NCI-H1048 (cell line): Measurements from ENCODE around the gene OXSR1.

Source experiments
- DNase-seq: peaks from one replicate; lab custom pipeline; 2025; lab: John Stamatoyannopoulos, UW

Gene OXSR1

DNA sequence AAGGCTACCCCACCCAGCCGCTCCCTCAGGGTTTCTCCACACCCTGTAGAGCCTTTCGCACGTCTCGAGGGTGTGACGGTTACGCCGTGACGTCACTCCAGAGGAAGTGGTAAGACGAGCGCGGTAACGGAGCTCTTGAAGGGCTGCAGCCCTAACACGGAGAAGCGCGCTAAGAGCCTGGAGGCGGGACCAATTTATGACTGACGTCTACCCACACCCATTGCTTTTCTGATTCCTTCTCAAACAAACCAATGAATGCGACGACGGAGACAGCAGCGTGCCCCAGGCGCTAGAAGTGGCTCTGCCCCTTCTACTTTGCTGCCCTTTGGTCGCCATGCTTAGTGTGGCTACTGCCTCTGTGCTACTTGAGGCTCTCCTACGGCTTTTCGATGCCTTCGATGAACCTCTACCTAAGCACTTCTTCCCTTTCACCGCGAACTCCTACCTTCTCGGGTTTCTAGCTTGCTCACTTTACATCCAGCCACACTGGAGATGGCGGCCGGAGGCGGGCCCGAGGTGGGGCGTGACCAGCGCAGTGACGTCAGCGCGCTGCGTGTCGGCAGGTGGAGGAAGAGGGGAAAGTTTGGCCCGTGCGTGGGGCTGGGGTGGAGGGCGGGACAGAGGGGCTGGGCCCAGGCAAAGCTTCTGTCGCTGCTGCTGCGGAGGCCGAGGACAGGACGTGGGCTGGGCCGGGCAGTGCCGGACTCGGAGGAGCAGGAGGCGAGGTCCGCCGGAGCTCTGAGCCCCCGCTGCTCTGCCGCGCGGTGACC, at the start of gene OXSR1:
OXSR1 (plus strand) TSS at position 586 of the 770 bp plus-strand sequence. CDS start 340 bp downstream, outside the sequence.
- peak; percentile 98 for DNase-seq

DNA sequence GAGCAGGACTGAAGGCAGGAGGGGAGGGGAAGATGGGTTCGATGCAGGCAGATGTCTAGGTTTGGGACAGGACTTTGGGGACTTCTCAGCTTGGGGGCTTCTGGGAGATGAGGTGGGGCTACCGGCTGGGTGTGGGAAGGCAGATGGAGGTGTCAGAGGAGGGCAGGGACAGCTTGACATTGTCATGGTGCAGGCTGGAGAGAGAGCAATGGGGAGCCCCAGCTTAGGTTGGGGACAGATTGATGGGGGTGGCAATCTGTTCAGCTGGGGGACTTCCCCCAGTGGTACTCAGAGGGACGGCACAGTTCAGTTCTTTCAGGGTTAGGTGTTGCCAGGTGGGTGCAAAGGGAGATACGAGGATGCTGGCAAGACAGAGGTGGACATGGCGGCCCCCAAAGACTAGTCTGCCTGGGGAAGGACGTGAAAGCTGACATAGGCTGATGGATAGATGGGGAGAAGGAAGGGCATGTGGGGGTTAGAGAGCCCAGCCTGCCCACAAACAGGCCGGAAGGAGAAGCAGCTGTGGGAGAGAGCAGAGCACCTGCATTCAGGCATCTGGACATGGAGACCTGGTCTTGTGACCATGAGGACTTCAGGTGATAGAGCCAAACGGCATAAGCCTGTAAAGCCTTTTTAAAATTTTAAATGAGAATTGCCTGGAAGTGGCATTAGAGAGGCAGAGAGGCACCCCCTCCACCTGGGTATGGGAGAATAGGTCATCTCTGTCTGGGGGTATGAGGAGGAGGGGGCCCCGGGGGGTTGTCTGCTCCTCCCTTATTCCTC, 49.5 kb upstream of the OXSR1 start:
- DNase-seq: no peak

DNA sequence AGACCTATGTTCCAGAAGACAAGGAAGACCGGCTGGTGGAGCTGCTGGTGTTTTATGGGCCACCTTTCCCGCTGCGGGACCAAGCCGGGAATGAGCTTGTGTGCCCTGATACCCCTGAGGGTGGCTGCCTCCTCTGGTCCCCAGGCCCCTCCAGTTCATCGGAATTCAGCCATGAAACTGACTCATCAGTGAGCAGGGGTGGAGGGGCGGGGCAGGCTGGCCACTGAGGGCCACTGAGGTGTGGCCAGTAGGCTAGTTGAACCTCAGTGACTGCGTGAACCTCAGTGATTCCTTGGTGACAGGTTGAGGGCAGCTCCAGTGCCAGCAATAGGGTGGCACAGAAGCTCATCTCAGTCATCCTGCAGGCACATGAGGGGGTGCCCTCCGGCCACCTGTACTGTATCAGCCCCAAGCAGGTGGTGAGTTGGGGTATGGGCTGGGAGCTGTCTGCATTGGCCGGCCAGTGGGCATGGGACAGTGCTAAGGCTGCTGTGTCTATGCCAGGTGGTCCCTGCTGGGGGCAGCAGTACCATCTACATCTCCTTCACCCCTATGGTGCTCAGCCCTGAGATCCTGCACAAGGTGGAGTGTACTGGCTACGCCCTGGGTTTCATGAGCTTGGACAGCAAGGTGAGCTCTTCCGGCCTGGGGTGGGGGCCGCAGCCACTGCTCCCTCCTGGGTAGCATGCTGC, 48.7 kb upstream of the OXSR1 start:
- DNase-seq: no peak

DNA sequence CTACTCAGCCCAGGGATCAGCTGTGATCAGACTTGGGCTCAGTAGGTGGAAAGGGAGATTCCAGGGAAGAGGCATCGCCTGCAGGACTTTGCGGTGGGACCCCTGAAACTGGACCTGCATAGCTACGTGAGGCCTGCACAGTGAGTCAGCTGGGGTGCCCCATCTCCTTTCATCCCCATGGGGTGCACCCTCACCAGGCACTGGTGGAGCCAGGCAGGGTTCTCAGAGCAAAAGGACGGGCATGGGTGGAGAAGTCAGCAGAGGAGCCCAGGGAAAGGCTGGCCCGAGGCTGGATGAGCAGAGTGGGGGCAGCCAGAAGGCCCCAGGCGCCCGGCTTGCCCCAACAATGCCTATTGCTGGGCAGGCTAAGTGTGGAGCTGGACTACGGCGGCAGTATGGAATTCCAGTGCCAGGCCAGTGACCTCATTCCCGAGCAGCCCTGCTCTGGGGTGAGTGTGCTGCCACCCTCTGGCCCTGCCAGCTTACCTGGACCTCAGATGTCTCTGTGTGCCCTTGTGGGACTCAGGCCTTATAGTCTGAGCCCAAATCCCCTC, 48.1 kb upstream of the OXSR1 start:
- no peak for DNase-seq

DNA sequence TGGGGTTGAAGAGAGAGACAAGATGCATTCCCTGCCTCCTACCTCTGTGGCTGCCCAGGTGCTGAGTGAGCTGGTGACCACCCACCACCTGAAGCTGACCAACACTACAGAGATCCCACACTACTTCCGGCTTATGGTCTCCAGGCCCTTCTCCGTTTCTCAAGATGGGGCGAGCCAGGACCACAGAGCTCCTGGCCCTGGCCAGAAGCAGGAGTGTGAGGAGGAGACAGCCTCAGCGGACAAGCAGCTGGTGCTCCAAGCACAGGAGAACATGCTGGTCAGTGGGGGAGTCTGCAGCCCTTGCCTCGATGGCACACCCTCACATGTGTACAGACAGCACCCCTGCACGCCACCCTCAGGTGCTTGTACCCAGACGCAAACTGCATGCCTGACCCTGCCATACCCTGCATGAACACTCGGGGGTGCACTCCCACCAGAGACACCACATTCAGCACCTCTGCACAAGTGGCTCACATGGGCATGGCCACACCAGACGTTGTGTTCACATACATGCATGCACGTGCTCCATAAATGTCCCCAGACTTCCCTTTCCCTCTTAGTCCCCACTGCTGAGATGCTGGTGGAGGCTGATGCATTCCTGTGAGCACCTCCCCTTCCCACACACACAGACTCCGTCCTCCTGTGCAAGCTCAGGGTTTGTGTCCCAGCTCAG, 47.5 kb upstream of the OXSR1 start:
- DNase-seq: no peak

DNA sequence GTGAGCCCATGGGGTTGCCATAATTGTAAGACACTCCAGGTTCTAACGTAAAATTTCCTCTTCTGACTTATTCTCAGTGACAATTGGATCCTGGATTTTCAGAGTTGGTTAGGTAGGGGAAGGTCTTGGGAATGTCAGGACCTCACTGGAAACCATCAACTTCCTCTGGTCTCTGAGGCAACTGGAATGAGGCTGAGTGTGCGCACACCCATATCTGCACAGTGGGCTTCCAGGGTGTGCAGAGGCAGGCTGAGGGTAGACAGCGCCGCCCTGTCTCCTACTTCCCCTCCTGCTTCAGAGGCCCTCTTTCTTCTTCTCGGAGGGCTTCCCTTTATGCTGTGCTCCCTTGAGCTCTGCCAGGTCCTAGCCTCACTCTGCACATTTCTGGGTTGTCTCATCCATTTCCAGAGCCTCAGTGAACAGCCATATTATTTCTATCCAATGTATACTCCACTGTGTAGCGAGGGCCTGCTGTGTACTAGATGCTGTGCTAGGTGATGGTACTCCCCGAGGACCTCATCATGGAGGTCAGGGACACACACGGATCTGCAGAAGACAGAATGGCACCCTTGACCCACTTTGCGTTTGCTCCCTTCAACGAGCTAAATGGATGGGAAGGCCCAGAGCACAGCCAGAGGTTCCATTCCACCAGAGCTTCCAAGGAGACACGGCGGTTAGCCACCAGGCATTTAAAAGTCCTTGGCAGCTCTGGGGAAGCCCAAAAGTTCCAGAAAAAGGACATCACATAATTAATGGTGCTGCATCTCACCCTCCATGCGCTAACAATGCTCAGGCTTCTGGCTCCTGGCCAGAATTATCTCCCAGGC, 46.7 kb upstream of the OXSR1 start:
- no peak for DNase-seq

DNA sequence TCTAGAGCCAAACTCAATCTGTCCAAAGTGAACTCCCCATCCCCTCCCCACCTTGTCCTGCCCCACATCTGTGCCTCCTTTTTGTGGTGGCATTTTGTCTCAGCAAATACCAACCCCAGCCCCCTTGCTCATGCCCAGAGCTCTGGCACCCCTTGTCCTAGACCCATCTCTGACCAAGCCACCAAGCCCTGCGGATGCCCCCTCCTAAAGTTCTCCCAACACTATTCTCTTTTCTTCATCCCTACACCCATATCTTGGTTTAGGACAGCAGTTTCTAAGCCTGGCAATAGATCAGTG, 46.1 kb upstream of the OXSR1 start:
- DNase-seq: no peak

DNA sequence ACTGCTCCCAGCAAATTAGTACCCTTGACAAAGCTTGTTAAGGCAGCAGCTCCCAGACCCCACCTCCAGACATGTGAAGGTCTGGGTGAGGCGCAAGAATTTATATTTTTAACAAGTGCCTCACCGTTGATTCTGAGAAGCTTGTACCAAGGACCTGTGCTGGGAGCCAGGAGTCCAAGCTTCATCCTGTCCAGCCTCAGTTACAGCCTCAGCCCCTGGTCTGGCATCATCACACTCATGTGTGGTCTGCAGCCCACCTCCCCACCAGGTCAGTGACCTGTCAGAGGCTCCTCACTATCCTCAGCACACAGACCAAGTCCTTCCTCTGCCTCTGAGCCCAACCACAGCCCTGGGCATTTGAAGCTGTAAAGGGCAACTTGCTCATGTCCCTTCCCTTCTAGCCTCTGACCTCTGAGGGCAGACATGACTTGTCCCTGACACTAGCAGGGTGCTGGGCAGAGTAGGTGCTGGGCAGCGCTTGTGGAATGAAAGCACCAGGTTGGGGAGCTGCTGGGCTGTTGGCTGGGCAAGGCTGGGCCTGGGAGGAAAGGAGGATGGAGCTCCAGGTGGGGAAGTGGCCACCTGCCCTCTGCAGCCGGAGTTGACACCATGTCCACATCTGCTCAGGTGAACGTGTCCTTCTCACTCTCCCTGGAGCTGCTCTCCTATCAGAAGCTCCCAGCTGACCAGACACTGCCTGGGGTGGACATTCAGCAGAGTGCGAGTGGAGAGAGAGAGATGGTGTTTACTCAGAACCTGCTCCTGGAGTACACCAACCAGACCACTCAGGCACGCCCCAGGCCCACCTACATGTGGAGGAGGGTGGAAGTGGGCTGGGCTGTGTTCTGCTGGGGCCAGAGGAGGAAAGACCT, 45.3 kb upstream of the OXSR1 start:
- DNase-seq: no peak

DNA sequence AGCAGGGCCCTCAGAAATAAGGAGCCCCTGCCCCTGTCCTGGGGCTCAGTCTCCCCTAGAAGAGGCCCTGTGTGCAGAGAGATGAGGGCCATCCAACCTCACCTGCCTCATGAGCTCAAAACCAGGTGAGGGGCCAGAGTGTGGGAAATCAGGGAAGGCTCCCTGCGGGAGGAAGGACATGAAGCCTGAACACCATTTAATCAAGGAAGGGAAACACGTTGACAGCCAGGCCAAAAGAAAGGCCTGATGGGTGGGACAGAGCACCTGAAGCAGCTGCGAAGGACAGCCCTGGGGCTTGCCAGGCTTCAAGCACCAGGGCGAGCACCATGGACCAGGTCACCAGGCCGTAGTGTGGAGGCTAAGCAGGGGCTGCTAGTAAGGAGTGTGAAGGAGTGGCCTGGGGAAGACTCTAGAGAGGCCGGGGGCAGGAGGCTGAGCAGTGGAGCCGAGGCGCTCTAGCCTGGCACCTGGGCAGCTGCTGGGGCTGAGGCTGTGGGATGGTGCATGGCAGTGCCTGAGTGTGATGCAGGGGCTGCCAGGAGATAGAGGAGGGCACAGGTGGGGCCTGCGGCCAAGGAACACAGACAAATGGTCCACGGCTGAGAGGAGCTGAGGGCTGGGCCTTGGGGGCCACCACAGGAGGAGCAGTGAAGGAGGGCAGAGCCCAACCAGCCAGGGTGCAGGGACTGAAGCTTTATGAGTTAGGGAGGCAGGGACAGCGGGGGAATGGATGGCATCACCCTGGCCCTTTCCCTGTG, 44.5 kb upstream of the OXSR1 start:
- DNase-seq: no peak

DNA sequence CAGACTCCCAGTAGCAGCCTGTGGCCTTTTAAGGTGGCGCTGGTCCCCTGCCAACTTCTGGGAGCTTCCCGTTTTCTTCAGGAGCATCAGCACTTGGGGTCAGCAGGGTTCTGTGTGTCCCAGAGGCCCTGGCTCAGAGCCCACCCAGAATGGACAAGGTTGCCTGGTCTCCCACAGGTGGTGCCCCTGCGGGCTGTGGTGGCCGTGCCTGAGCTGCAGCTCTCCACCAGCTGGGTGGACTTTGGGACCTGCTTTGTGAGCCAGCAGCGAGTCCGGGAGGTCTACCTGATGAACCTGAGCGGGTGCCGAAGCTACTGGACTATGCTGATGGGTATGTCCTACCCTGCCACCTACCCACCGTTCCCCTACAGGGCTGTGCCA, 43.9 kb upstream of the OXSR1 start:
- no peak for DNase-seq

DNA sequence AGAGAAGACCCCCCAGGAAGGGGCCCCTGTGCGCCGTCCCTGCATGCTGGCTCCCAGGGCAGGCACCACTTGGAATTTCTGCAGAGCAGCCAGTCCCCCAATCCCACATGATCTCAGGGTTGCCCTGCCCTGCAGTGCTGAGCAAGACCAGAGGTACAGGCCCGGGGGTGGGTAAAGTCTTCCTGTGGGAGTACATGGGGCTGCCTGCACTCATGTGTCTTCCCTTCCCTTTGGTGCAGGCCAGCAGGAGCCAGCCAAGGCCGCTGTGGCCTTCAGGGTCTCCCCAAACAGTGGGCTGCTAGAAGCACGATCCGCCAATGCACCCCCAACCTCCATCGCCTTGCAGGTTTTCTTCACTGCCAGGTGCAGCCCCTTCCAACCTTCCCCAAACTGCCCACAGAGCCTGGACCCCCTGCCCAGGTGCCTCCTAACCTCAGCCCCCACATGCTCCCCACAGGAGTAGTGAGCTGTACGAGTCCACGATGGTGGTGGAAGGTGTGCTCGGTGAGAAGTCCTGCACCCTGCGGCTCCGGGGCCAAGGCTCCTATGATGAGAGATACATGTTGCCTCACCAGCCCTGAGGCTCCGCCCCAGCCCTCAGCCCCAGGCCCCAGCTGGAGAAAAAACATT, 43.4 kb upstream of the OXSR1 start:
- DNase-seq: no peak

DNA sequence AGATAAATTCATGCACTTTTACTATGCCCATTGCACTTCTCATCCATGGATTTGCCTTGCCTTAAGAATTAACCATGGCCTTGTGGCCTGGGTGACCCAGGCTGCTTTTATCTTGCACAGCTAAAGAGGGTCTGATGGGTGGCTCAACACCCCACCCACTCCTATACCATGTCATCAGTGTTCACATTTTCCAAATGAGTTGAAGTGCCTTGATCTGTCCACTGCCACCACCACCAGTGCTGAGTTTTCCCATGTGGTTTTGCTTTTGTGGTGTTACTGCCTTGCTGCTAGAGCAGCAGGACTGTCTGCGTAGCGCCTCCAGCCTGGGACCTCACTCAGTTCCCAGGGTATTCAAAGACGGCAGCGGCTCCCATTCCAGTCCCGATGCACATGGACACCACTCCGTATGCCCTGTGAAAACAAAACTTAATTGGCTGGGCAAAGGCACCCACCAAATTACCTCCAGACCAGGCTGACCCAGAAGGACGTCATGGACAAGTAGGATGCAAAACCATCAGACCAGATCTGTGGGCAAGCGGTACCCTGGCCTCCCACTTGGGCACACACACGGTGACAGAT, 42.5 kb upstream of the OXSR1 start:
- DNase-seq: no peak

DNA sequence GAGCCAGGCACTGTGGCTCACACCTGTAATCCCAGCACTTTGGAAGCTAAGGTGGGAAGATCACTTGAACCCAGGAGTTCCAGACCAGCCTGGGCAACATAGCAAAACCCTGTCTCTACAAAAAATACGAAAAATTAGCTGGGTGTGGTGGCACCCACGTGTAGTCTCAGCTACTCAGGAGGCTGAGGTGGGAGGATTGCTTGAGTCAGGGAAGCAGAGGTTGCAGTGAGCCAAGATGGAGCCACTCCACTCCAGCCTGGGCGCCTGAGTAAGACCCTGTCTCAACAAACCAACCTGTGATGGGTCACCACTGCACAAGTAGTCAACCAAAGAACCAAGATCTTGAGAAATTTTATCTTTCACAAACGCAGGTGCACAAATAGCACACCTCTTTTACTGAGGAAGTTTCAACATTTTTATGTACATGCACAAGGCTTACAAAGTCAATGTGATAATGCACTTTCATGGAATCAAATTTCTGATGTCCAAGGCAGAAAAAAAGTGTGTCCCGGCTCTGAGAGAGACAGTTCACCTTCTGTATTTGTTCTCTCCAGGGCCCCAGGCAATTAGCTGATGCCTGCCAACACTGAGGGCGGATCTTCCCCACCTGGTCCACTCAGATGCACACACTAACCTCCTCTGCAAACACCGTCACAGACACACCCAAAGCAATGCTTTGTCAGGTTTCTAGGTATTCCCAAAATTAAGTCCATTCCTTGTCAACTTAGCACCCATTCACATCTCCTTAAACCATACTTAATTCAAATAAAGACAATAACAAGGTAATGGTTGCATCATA, 40.8 kb upstream of the OXSR1 start:
- DNase-seq: no peak

DNA sequence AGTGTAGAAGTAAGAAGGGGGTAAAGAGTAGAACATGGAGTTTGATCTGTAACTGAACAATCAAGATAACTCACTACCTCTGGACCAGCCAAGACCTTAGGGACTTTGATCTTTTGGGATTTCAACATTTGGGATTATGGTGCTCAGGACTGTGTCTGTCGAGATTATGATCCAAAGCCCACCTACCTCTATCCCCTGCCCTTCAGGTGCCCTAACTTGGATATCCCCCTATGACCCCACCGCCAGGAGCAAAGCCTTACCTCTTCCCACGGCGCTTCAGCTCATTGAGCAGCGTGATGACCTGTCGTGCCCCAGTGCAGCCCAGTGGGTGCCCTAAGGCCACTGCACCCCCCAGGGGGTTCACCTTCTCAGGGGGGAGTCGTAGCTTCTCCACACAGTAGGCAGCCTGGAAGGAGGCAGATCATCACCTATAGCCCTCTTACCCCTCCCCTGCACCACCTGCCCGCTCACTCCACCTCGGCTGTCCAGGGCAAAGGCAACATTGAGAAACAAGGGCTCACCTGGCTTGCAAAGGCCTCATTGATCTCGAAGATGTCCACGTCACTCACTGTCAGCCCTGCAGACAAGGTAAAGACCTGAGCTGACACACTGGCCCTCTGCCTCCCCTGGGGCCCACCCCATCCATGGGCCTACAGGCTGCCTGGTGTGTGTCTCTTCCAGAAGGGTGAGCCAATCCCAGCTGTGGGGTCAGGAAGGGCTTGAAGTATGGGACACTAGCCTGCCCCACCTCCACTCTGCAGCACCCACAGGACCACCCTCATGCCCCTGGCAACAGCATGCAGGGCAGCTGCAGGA, 39.8 kb upstream of the OXSR1 start:
- no peak for DNase-seq

DNA sequence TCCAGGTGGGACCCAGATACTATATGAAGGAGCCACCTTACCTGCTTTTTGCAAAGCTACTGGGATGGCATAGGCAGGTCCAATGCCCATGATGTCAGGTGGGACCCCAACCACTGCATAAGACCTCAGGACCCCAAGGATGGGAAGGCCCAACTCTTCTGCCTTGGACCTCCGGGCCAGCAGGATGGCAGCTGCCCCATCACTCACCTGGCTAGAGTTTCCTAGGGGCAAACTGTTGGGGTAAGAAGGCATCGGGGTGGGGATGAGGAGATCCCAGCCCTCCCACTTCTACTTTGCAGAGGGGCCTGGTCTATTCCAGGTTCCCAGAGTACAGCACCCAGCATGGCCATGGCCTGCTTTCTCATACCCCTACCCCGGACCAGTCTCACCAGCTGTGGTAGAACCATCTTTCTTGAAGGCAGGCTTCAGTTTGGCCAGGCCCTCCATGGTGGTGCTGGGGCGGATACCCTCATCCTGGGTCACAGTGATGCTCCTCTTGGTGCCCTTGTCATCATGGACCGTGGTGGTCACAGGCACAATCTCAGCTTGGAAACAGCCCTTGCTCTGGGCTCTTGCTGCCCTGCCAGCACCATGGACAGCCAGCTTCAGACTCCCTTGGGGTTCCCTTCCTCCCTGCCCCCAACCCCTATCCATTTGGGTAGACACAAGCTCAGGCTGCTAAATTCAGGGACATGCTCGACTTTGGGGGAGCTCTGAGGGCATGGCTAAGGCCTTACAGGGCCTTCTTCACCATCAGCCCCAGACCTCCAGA, 39.0 kb upstream of the OXSR1 start:
- no peak for DNase-seq

DNA sequence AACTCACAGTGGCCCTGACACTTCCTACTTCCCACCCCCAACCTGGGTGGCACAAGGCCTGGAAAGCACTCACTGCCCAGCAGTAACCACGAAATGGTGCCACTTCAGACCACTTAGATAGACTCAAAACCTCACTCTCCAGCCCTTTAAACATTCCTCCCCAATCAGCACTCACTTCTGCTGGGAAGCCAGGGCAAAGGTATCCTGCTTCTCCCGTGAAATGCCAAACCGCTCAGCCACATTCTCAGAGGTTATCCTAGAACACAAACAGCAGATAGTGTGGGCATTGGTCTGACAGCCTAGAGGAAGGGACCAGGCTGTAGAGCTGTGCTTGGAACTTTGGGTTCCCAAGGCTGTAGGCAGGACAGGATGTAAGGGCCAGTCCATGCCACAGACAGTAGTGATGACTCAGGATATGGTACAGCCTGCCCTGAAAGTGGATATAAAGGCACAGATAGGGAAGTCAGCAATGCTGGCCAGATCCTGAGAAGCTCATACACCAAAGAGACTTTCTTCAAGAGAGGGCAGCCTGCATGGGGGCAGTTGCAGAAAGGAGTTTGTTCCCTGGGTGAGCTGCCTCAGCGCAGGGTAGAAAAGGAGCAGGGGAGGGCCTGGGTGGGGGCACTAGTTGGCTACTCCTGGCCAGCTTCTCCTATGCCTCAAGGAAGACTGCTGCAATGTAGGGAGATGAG, 37.6 kb upstream of the OXSR1 start:
- no peak for DNase-seq
